SW480 (cell line): ENCODE results near the gene EXOC1.

Experiments
- DNase-seq: peaks from one replicate; pipeline ENCODE4 v3.0.0-alpha.2; 2016; ENCODE audit warnings: low spot score

The EXOC1 gene

DNA sequence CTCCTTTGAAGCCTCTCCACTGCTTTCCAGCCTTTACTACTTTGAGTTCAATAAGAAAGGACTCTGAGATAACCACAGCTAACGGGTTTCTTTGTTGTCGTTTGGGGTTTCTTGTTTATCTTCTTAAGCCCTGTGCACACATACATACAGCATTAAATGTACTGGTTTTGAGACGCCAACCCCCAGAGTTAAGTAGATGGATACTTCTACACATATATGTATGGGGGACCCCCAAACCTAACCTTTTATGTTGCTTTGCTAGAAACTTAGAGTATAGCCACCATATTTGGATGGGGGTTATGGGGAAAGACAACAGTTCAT is 96.0 kb downstream of the EXOC1 start:
- no peak for DNase-seq

DNA sequence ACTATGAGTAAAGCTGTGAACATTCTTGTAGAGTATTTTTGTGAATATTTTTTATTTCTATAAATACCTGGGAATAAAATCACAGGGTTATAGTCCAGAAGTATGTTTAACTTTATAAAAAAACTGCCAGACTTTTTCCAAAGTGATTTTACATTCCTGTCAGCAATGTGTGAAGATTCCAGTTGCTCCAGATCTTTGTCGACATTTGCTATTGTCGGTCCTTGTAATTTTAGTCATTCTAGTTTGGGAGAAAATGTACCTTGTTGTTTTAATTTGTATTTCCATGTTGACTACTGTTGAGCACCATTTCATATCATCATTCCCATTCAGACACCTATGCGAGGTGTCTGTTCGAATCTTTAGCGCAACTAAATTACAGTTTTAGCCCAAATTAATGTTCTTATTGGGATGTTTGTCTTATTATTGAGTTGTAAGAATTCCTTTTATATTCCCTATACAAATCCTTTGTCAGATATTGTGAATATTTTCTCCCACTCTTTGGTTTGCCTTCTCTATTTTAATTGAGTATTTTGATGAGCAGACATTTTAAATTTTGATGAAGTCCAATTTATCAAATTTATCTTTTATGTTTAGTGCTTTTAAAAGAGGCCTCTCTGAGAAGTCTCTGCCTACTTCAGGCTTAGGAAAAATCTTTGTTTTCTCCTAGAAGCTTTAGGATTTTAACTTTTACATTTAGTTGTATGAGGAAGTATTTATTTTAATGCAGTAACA is 97.9 kb downstream of the EXOC1 start:
- no peak for DNase-seq
